Effector memory CD4-positive, alpha-beta T cell (primary cell): Measurements from ENCODE around the gene VAT1L.
A peak's percentile ranks its signal among the peaks of the same experiment; 100 is the strongest.

Experiments
- DNase-seq, 3 donors: peaks; one replicate each; pipeline ENCODE4 v3.0.0-alpha.2; 2020
- H3K27ac ChIP-seq: 2 replicates; pipeline ENCODE4 v1.7.0; 2013; ENCODE audit warnings: mild to moderate bottlenecking, low read length, moderate library complexity; ENCODE audit not compliant: insufficient read depth, poor library complexity, severe bottlenecking
- H3K27me3 ChIP-seq: replicated peaks from 2 replicates; pipeline ENCODE4 v1.7.0; 2013; ENCODE audit warnings: mild to moderate bottlenecking, low read length; ENCODE audit not compliant: insufficient read depth, control insufficient read depth, poor library complexity, severe bottlenecking
- H3K36me3 ChIP-seq: 2 replicates; pipeline ENCODE4 v1.7.0; 2013; ENCODE audit warnings: mild to moderate bottlenecking, low read length, moderate library complexity; ENCODE audit not compliant: control insufficient read depth, insufficient read depth
- H3K4me1 ChIP-seq: 2 replicates; pipeline ENCODE4 v1.7.0; 2013; ENCODE audit warnings: low read length, mild to moderate bottlenecking; ENCODE audit not compliant: control insufficient read depth, insufficient read depth, poor library complexity, severe bottlenecking
- H3K4me3 ChIP-seq: 2 replicates; pipeline ENCODE4 v1.7.0; 2013; ENCODE audit warnings: low read length, low read depth, mild to moderate bottlenecking; ENCODE audit not compliant: insufficient read depth, poor library complexity, severe bottlenecking
- H3K9me3 ChIP-seq: 2 replicates; pipeline ENCODE4 v1.7.0; 2013; ENCODE audit warnings: mild to moderate bottlenecking, low read length, moderate library complexity; ENCODE audit not compliant: control insufficient read depth

VAT1L gene

GRCh38 chr16:77780378-77780837 lies 8.0 kb upstream of the VAT1L start:
- Histone ChIP-seq H3K36me3 (no peaks in the 10 kb centered on the region), H3K9me3 (no peaks in the 10 kb centered on the region), H3K4me3 (no peak overlapping the region), H3K4me1 (no peaks in the 10 kb centered on the region), H3K27ac (no peak overlapping the region), H3K27me3 (no peaks in the 10 kb centered on the region)
- no peak for DNase-seq

DNA sequence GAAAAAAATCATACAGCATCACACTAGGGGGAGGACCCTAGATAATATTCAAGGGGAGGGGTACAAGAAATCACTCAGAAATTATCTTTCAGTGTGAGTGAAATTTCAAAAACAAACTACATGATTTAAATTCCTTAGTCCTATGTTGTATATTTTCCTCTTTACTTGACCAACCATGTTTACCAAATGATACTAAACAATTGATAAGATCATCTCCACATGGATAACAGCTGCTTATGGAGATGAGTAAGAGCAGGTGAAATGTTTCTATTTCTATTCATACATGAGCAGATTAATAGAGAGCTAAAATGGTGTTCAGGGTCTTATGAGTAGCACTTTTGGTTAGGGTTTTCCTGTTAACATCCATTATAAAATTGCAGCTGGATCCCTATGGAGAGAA lies 7.3 kb upstream of the VAT1L start:
- Histone ChIP-seq H3K4me1 (no peaks in the 10 kb centered on the region), H3K27me3 (no peaks in the 10 kb centered on the region), H3K27ac (no peak overlapping the region), H3K36me3 (no peaks in the 10 kb centered on the region), H3K9me3 (no peaks in the 10 kb centered on the region), H3K4me3 (no peak overlapping the region)
- DNase-seq = no peak

DNA sequence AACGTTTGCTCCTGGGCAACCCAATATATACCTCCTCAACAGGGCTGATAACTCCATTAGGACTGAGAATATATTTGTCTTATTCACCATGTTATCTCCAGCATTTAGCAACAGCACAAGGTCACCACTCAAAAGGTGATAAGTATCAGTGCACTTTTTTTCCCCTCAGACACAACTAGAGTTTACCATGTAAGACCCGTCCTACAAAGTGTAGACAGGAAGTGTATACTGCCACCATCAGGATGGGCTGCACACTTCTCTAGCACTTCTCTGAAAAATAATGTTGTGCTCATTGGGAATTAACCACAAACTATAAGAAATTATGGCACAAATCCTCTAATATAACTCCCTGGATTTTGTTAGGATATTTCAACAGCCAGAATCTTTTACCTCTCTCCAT lies 5.7 kb upstream of the VAT1L start:
- Histone ChIP-seq H3K4me3 (no peak overlapping the region), H3K9me3 (no peaks in the 10 kb centered on the region)
- no peak for DNase-seq

GRCh38 chr16:77784441-77785372 lies 3.7 kb upstream of the VAT1L start:
- H3K27me3 ChIP-seq = peaks cover 14% of the 10 kb centered on the region
- no peak for DNase-seq
- peaks cover 4% of the 10 kb centered on the region for H3K4me1 ChIP-seq
- no peak overlapping the region for H3K4me3 ChIP-seq
- no peak overlapping the region for H3K27ac ChIP-seq
- no peaks in the 10 kb centered on the region for H3K9me3 ChIP-seq
- no peaks in the 10 kb centered on the region for H3K36me3 ChIP-seq

More for the DNA sequence above, 5.7 kb upstream of the VAT1L start:
- no peaks in the 10 kb centered on the region for H3K27me3 ChIP-seq
- no peaks in the 10 kb centered on the region for H3K4me1 ChIP-seq
- no peak overlapping the region for H3K27ac ChIP-seq
- H3K36me3 ChIP-seq = no peaks in the 10 kb centered on the region

GRCh38 chr16:77785373-77785764 lies 3.0 kb upstream of the VAT1L start:
- no peak for DNase-seq
- H3K36me3 ChIP-seq = no peaks in the 10 kb centered on the region
- H3K4me3 ChIP-seq = no peak overlapping the region
- no peaks in the 10 kb centered on the region for H3K9me3 ChIP-seq
- H3K4me1 ChIP-seq = peaks cover 4% of the 10 kb centered on the region
- H3K27me3 ChIP-seq = peaks cover 18% of the 10 kb centered on the region
- H3K27ac ChIP-seq = no peak overlapping the region

DNA sequence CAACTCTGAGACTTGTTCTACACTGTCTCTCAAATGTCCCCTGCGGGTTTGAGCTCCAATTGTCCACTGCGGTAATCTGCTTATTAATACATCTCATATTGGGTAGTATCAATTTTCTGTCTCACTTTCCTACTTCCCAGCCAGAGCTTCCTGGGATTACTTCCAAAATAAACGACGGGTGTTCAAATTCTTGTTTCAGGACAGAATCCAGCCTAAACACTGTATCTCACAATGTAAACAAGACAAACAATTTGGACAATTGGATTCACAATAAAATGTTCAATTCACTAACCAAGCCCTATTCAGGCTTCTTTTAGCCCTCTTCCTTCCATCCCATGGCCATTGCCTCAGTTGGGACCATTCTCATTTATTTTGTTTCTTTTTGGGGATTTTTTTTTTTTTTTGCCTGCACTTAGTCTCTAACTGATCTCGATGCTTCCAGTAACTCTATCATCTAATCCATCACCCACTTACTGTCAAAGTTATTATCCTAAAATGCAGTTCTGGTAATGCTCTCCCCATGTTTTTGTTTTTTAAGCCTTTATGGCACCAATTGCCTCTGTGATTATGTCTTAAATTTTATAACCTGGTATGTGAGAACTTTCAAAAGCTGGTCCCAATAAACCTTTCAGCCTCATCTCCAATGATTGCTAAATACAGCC lies 2.0 kb upstream of the VAT1L start:
- H3K36me3 ChIP-seq = no peaks in the 10 kb centered on the region
- peaks cover 4% of the 10 kb centered on the region for H3K4me1 ChIP-seq
- no peak for DNase-seq
- no peaks in the 10 kb centered on the region for H3K9me3 ChIP-seq
- no peak overlapping the region for H3K4me3 ChIP-seq
- peaks cover 23% of the 10 kb centered on the region for H3K27me3 ChIP-seq
- no peak overlapping the region for H3K27ac ChIP-seq

DNA sequence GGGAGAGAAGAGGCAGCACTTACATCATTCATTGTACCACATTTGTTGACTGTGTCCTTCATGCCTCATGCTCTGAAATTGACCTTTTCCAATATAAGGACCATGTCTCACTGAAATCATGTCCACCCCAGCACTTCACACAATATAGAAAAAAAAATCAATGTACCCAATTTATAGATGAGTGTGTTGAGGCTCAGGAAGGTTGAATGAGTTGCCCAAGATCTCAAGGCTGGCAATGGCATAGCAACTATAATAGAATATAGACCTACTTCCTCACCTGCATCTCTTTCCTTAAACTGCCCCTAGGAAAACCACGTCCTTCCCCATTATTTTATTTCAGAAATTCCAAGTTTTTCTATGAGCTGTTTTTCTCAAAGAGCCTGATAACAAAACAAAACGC lies 912 bp upstream of the VAT1L start:
- no peaks in the 10 kb centered on the region for H3K36me3 ChIP-seq
- no peak overlapping the region for H3K27ac ChIP-seq
- H3K4me1 ChIP-seq = peaks cover 4% of the 10 kb centered on the region
- no peak for DNase-seq
- H3K9me3 ChIP-seq = no peaks in the 10 kb centered on the region
- H3K27me3 ChIP-seq = peaks cover 27% of the 10 kb centered on the region
- no peak overlapping the region for H3K4me3 ChIP-seq

GRCh38 chr16:77789085-77790008 lies 983 bp downstream of the VAT1L start:
- Histone ChIP-seq H3K27ac (no peak overlapping the region), H3K36me3 (no peaks in the 10 kb centered on the region), H3K27me3 (peaks cover 27% of the 10 kb centered on the region), H3K4me1 (peaks cover 4% of the 10 kb centered on the region), H3K9me3 (no peaks in the 10 kb centered on the region), H3K4me3 (peak overlapping the region; percentile 35)
- no peak for DNase-seq

- H3K36me3 ChIP-seq = no peaks in the 10 kb centered on the region
- no peak overlapping the region for H3K27ac ChIP-seq
- peaks cover 27% of the 10 kb centered on the region for H3K27me3 ChIP-seq
- no peak for DNase-seq
- no peak overlapping the region for H3K4me3 ChIP-seq
- H3K9me3 ChIP-seq = no peaks in the 10 kb centered on the region
- peaks cover 4% of the 10 kb centered on the region for H3K4me1 ChIP-seq
Measured at GRCh38 chr16:77790009-77790372, 1.6 kb downstream of the VAT1L start.
